RPMI8226 (cell line): ENCODE results near the gene BRMS1L.
"Not testable (repeated sequence)": the region's sequence is repeated elsewhere in the genome, so short reads cannot be mapped to it uniquely, and the experiment has no call there.

ENCODE experiments used
- DNase-seq: peaks from one replicate; pipeline ENCODE4 v3.0.0-alpha.2; 2015

The BRMS1L gene

DNA sequence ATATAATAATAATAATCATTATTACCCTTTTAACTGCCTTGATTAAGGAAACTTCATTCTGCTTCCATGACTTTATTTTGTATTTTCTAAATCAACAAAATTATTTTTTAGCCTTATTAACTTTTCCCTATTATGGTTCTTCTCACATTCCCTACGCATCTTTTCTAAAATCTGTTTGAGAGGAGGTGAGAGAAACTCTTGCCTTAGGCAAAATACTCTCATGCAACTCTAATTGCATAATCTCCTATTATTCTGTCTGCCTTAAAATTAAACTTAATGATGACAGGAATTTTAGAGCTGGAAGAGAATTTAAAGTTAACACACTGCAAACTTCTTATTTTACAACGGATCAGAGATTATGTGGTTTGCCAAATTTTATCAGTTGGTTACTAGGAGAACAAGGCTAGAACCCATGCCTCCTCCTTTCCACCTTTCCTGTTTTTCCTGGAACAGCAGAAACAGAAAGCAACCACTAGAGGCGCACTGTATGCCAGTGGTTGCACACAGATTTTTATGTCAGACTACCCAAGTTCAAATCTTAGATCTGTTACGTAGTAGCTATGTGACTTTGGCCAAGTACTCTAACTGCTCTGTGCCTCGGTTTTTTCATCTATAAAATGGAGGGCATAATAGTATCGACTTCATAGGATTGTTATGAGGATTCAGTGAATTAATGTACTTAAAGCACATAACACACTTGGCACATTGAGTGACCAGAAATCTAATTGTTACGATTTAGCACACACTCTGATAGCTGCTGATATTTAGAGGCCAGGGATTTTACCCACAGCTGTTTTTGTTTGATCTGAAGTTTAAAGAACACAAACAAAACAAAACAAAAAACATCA is 4.3 kb upstream of the BRMS1L start:
- peak; percentile 30 for DNase-seq

DNA sequence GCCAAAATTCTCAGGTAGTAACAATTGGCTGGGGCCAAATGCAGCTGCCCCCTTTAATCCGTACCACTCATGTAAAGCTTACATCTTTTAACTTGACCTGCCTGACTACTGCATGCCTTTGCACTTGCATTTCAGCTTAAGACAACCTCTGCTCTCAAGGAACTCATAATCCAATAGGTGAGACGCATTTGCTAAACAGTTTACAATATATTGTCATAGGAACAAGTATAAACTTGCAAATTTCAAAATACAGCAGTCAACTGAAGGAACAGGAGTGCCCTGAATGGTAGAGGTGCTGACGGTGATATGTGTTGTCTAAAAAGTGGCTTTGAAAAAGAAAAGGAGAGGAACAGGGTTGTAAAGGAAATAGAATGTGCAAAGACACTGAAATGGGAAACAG is 3.6 kb upstream of the BRMS1L start:
- no peak for DNase-seq

DNA sequence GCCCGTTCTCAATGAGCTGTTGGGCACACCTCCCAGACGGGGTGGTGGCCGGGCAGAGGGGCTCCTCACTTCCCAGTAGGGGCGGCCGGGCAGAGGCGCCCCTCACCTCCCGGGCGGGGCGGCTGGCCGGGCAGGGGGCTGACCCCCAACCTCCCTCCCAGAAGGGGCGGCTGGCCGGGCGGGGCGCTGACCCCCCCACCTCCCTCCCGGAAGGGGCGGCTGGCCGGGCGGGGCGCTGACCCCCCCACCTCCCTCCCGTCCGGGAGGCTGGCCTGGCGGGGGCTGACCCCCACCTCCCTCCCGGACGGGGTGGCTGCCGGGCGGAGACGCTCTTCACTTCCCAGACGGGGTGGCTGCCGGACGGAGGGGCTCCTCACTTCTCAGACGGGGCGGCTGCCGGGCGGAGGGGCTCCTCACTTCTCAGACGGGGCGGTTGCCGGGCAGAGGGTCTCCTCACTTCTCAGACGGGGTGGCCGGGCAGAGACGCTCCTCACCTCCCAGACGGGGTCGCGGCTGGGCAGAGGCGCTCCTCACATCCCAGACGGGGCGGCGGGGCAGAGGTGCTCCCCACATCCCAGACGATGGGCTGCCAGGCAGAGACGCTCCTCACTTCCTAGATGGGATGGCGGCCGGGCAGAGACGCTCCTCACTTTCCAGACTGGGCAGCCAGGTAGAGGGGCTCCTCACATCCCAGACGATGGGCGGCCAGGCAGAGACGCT is 1.5 kb upstream of the BRMS1L start:
- not testable (repeated sequence) for DNase-seq

DNA sequence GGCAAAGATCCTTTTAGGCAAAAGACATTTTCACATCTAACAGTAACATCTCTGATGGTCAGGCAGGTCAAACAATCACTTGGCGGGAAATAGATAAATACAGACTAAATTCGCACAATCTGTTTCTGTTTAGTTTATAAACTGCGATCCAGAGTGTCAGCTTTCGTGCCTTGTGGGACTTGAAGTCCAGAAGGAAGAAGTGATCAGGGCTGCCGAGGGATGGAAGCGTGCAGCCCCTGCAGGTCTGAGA is 245 bp upstream of the BRMS1L start:
- no peak for DNase-seq

DNA sequence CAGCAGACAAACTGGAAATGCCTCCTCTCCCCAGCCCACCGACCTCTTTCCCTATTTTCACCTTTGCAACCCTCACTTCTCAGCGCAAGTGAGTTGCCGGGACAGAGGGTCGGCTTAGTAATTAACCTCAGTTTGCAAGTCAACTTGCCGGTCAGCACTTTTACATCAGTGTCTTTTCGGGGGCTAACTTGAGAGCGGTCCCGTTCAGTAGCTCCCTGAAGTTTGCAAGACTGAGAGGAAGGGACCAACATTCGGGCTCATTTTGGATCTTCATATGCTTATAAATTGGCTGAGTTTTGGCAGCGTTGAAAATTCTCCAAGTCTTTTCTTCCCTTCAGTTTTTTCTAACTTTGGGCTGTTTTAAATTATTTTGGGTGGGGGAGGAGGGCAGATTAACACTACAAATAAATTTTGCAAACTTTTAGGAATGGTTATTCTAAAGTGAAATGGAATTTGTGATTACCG is 846 bp downstream of the BRMS1L start:
- DNase-seq: no peak

DNA sequence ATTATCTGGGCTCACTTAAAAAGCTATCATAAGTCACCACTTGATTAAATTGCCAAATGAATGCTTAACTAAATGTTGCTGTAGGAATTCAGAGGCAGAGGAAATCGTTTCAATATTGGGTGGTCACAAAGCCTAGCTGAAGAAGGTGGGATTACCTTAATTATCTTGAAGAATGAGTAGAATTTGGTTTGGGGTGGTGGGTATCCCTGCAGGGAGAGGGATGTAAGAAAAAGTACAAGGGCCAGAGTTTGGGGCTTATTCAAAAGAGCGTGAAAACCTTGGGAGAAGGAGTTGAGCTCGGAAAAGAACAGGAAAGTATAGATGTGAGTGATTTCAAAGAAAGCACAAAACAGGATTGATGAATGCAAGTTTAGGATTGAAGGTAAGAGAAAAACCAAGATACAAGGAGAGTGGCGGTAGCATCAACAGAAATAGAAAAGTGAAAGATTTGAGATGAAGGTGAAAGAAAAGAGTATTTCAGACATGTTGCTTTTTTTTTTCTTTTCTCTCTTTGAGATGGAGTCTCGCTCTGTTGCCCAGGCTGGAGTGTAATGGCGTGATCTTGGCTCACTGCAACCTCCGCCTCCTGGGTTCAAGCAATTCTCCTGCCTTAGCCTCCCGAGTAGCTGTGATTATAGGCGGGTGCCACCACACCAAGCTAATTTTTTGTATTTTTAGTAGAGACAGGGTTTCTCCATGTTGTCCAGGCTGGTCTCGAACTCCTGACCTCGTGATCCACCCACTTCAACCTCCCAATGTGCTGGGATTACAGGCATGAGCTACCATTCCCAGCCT is 1.7 kb downstream of the BRMS1L start:
- DNase-seq: no peak

DNA sequence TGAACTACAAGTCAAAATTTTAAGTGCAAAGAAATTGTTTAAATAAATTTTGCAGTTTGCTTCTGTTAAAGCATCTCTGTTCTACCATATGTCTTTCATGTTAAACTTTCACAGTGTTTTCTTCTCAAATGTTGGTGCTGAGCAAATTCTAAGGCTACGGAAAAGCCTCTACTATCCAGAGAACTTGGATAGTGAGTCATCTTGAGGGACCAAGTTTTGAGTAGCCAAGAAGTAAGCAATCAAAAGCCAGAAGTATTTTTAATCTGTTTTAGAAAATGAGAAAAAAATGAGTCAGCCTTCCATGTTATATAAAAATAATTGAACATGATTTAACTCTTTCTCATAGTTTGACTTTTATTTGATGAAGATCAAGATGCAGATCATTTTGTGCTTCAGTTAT is 3.3 kb downstream of the BRMS1L start:
- no peak for DNase-seq

DNA sequence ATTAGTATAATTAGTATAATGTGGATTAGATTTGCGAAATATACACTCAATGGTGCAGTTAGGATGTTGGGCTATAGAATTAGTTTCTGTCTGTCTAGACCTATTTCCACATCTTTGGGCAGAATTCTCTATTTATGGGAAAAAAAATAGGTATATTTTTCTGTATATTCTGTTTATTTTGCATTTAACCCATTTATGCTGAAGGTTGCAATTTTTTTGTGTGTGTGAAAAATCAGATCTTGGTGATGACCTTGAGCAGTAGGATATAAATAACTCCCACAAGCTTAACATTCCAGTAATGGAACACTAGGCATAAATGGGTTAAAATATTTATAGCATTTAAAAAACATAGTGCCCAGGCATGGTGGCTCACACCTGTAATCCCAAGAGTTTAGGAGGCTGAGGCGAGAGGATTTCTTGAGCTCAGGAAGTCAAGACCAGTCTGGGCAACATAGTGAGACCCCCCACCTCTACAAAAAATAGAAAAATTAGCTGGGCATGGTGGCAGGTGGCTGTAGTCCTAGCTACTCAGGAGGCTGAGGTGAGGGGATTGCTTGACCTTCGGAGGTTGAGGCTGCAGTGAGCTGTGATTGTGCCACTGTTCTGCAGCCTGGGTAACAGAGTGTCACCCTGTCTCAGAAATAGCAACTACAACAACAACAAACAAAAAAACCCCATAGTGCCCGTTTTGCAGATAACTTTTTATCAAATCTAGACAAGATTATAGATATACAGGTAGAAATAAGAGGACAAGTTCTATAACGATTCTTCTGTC is 9.3 kb downstream of the BRMS1L start:
- no peak for DNase-seq

DNA sequence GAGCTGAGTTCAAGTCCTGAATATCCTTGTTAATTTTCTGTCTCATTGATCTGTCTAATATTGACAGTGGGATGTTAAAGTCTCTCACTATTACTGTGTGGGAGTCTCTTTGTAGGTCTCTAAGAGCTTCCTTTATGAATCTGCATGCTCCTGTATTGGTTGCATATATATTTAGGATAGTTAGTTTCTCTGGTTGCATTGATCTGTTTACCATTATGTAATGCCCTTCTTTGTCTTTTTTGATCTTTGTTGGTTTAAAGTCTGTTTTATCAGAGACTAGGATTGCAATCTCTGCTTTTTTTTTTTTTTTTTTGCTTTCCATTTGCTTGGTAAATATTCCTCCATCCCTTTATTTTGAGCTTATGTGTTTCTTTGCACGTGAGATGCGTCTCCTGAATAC is 15.6 kb downstream of the BRMS1L start:
- not testable (repeated sequence) for DNase-seq

DNA sequence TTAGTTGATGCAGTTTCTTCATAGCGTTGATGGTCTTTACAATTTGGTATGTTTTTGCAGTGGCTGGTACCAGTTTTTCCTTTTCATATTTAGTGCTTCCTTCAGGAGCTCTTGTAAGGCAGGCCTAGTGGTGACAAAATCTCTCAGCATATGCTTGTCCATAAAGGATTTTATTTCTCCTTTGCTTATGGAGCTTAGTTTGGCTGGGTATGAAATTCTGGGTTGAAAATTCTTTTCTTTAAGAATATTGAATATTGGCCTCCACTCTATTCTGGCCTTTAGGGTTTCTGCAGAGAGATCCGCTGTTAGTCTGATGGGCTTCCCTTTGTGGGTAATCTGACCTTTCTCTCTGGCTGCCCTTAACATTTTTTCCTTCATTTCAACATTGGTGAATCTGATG is 16.1 kb downstream of the BRMS1L start:
- not testable (repeated sequence) for DNase-seq

DNA sequence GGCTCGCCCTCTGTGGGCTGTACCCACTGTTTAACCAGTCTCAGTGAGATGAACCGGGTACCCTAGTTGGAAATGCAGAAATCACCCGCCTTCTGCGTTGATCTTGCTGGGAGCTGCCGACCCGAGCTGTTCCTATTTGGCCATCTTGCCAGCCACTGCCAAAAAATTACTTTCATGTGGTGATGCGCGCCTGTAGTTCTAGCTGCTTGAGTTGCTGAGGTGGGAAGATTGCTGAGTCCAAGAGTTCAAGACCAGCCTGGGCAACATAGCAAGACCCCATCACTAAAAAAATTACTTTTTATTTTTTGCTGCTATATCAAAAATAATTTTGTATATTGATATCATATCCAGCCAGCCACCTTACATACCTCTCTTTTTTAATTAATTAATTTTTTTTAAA is 18.4 kb downstream of the BRMS1L start:
- no peak for DNase-seq

DNA sequence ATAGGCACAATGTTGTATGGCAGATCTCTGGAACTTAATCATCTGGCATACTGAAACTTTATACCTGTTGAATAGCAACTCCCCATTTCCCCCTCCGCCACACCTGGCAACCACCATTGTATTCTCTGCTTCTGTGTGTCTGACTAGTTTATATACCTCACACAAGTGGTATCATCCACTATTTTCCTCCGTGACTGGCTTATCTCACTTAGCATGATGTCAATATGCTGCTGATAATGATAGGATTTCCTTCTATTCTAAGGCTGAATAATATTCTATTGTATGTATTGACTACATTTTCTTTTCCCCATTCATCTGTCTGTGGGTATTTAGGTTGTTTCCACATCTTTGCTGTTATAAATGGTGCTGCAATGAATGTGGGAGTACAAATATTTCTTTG is 21.5 kb downstream of the BRMS1L start:
- DNase-seq: no peak

DNA sequence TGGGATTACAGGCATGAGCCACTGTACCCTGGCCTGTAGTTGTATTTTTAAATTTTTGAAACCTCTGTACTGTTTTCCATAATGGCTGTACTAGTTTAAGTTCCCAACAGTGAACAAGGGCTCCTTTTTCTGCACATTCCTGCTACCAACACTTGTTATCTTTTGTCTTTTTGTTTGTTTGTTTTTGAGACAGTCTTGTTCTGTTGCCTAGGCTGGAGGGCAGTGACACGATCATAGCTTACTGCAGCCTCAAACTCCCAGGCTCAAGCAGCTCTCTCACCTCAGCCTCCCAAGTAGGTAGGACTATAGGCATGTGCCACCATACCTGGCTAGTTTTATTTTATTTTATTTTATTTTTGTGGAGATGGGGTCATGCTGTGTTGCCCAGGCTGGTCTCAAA is 23.0 kb downstream of the BRMS1L start:
- DNase-seq: no peak

DNA sequence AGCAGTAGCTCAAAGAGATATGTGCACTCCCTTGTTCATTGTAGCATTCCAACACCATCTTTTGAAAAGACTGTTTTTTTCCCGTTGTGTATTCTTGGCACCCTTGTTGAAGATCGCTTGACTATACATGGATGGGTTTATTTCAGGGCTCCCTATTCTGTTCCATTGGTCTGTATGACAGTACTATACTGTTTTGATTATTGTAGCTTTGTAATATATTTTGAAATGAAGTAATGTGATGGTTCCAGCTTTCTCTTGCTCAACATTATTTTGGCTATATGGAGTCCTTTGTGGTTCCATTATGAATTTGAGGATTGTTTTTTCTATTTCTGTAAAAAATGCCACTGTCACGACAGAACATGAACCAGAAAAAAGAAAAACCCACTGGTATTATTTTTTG is 25.7 kb downstream of the BRMS1L start:
- no peak for DNase-seq

DNA sequence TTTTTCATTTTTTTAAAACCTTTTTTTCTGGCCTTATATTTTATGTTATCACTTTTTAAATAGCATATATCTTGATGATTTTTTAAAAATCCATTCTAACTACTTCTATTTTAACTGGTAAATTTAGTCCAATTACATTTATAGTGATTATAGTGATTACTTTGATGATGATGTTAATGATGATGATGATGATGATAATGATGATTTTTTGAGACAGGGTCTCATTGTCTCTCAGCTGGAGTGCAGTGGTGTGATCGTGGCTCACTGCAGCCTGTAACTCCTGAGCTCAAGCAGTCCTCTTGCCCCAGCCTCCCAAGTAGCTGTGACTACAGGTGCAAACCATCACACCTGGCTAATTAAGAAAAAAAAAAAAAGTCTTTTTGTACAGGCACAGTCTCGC is 27.1 kb downstream of the BRMS1L start:
- no peak for DNase-seq

DNA sequence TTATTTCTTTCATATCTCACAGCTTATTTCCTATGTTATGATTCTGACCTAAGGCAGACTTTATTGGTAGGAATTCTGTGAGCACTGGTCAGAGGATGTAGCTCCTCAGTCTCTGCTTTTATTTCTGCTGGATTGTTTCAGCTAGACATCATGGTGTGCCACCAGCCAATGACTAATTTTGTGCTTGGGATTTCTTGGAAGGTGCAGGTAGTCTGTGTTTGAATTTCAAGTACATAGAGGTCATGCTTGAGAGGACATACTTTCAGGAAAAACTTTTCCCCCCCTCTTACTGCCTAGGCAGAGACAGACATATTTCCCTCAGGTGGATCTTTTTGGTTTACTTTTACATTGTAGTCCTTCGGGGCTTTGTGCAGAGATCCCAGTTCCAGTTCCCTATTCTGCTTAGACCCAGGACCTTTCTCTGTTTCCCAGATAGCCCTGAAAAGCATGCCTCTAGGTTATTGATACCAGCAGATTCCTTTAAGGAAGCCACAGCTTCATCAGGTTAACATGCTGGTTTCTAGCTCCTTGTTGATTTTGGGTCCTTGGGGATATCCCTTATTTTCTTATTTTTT is 28.6 kb downstream of the BRMS1L start:
- DNase-seq: no peak

DNA sequence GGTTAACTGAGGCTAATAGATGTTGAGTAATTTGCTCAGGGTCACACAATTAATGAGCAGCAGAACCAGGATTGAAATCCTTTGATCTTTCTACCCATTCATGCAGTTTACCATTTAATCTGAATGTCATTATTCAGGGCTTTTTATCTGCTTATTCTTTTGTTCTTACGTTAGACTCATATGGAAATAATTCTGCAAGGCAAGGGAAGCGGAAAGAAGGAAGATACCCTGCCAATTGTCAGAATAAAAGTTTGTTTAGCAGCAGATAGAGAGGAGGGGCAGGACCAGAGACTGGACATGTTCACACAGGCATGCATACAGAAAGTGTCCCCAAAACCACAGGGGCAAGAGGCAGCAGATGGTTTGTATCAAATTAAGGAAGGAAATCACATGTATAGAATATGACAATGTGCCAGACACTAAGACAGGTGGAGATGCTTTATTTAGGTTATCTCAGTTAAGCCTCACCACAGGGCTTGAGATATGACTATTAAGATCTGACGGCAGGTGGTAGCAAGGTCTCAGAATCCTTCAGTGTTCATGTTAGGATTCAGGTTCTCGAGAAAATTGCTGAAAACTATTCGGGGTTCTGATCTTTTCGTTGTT is 29.8 kb downstream of the BRMS1L start:
- peak; percentile 30 for DNase-seq

DNA sequence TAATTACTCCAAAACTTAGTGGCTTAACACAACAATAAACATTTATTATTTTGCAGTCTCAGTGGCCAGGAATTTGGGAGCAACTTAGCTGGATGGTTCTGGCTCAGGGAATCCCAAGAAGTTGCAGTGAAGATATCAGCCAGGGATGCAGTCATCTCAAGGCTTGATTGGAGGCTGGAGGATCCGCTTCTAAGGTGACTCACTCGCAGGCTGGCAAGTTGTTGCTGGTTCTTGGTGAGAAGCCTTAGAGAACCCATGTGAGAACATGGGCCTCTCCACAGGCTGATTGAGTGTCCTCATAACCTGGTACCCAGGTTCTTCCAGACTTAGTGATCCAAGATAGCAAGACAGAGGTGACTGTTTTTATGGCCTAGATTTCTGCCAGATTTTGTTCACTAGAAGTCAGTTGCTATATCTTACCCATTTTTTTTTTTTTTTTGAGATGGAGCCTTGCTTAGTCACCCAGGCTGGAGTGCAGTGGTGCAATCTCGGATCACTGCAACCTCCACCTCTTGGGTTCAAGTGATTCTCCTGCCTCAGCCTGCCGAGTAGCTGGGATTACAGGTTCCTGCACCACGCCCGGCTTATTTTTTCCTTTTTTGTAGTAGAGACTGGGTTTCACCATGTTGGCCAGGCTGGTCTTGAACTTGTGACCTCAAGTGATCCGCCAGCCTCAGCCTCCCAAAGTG is 32.5 kb downstream of the BRMS1L start:
- DNase-seq: no peak

DNA sequence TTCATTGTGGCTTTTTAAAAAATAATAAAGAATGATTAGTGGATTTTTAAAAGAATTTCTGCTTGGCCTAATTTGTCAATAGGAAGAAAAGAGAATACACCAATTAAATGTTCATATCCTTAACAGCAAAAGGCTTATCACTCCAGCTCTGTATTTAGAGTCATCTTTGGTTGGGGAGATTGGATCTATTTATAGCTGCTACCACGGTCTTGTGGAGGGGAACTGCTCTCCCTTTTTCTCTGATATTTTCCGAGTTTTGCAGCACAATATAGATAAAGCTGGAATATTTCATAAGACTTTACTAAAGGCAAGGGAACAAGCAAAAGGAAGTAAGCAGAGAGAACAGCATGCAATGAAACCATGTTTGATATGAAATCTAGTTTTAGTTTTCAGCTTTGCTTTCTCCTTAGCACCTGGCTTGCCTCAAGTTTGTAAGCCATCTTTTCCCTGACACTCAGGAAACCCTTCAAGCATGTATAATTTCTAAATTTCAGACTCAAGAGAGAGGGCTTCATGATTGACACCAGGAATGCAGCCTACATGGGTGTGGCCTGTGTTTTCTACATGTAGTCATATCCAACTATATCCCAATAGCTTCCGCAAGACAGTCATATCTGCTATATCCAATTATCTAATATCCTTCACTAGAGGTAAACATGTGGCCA is 35.2 kb downstream of the BRMS1L start:
- DNase-seq: no peak

DNA sequence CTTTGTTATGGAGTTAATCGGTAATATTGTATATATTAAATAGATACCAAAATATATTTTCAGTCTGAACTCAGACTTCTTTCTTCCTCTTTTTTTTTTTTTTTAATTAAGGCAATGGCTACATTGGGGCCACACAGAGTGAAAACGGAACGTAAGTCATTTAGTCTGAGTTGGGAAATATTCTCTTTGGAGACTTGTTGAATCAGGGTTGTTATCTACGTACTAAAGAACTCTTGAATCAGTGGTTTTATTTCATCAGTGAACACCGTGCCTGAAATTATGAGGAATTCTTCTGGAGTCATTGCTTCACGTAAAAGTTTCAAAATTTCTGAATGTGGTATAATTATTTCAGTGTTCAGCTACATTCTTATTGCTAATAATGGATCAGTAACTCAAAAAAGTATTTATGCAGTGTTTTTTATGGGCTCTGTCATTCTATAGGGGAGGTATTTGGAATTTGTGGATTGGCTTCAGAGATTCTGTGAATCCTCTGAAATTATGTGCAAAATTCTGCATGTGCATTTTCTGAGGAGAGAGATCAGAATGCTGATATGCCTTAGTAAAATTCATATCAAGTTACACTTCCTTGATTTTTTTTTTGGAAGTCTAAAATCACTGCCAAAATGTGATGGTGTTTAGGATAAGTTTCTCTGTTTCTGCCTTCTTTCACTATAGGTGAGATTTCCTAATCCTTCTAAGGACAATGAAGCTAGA is 39.6 kb downstream of the BRMS1L start:
- no peak for DNase-seq
